SK-N-SH (cell line): ENCODE results near the gene MYO18B.

ENCODE experiments used
- CTCF ChIP-seq: fragments of 200-600 bp; sonication (generic); IDR thresholded peaks from 2 replicates; pipeline ENCODE4 v1.6.1; 2017; ENCODE audit warnings: antibody characterized with exemption, mild to moderate bottlenecking, moderate library complexity
- EP300 ChIP-seq, 2 experiments: IDR thresholded peaks; 2 replicates each; pipeline versions ENCODE4 v1.4.0 to v1.6.1; 2012; ENCODE audit warnings: borderline replicate concordance in 1 of 2, low read depth in 1 of 2, low read length in 1 of 2
- EZH2phosphoT487 ChIP-seq: fragments of 200-600 bp; sonication (generic); IDR thresholded peaks from 2 replicates; pipeline ENCODE4 v1.6.1; 2017; ENCODE audit warnings: low read depth, mixed run types, mild to moderate bottlenecking, antibody characterized with exemption, moderate library complexity, borderline replicate concordance
- MEF2A ChIP-seq: IDR thresholded peaks from 2 replicates; pipeline ENCODE4 v1.4.0; 2012; ENCODE audit warnings: low read depth, borderline replicate concordance
- MXI1 ChIP-seq: IDR thresholded peaks from 2 replicates; pipeline ENCODE4 v1.6.1; 2012; ENCODE audit warnings: mild to moderate bottlenecking, low read depth, low read length, improper control_type of control experiment
- NFIC ChIP-seq: IDR thresholded peaks from 2 replicates; pipeline ENCODE4 v1.4.0; 2012; ENCODE audit warnings: borderline replicate concordance
- POLR2AphosphoS5 ChIP-seq: IDR thresholded peaks from 2 replicates; pipeline ENCODE4 v1.6.1; 2012; ENCODE audit warnings: low read depth, low read length
- RAD21 ChIP-seq: IDR thresholded peaks from 2 replicates; pipeline ENCODE4 v1.6.1; 2012; ENCODE audit warnings: mild to moderate bottlenecking, low read length
- TAF1 ChIP-seq: IDR thresholded peaks from 2 replicates; pipeline ENCODE4 v1.6.1; 2012; ENCODE audit warnings: low read depth, mild to moderate bottlenecking, low read length, moderate library complexity, borderline replicate concordance
- TF ChIP-seq, protein P1 (sequence below): IDR thresholded peaks from 2 replicates; pipeline ENCODE4 v1.4.0; 2012; ENCODE audit warnings: low read depth, borderline replicate concordance
- TF ChIP-seq, protein P2 (sequence below): fragments of 150-350 bp; IDR thresholded peaks from 2 replicates; pipeline ENCODE4 v1.6.1; 2017; ENCODE audit warnings: antibody characterized with exemption, low read length, low read depth, borderline replicate concordance

GRCh38 chr22:25874327-25874726 lies 132.3 kb downstream of the MYO18B start:
- TF ChIP-seq CTCF (no peak), EP300 (IDR thresholded peaks at IDR 0.05; ENCODE audit: borderline replicate concordance in 1 of 2, low read depth in 1 of 2, low read length in 1 of 2) (no peak), RAD21 (no peak), MXI1 (no peak), MEF2A (no peak), EZH2phosphoT487 (no peak), TAF1 (no peak), NFIC (no peak), POLR2AphosphoS5 (no peak)
- TF ChIP-seq, protein P1, sequence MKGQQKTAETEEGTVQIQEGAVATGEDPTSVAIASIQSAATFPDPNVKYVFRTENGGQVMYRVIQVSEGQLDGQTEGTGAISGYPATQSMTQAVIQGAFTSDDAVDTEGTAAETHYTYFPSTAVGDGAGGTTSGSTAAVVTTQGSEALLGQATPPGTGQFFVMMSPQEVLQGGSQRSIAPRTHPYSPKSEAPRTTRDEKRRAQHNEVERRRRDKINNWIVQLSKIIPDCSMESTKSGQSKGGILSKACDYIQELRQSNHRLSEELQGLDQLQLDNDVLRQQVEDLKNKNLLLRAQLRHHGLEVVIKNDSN, result no peak
- TF ChIP-seq, protein P2, sequence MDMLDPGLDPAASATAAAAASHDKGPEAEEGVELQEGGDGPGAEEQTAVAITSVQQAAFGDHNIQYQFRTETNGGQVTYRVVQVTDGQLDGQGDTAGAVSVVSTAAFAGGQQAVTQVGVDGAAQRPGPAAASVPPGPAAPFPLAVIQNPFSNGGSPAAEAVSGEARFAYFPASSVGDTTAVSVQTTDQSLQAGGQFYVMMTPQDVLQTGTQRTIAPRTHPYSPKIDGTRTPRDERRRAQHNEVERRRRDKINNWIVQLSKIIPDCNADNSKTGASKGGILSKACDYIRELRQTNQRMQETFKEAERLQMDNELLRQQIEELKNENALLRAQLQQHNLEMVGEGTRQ, result no peak
